Omental fat pad (tissue), 4 donors: ENCODE measurements around the gene HMX1. TPM values are rescaled to one million over a fixed set of nuclear protein-coding genes. Genes with fewer than 3 reads are reported as not detected.

Experiments
- ATAC-seq: fragments of 150-250 bp; one replicate; pipeline ENCODE4 v1.9.1; 2016; ENCODE audit warnings: mild to moderate bottlenecking, moderate library complexity; ENCODE audit not compliant: low FRiP score
- DNase-seq: peaks from one replicate; pipeline ENCODE4 v3.0.0-alpha.2; 2019; ENCODE audit warnings: low spot score
- total RNA-seq, 4 donors: library from RNA; depleted of rRNA; stranded (reverse); fragments of >200 nt; gene quantifications; one replicate each; pipeline ENCODE4 v1.1.0, GENCODE V29; 2016
- TF ChIP-seq, protein P1 (sequence below), 3 donors: fragments of 450-650 bp; IDR thresholded peaks; one replicate each; pipeline ENCODE4 v1.5.1; 2016 to 2017; ENCODE audit warnings: antibody characterized with exemption in 3 of 3, mild to moderate bottlenecking in 3 of 3, moderate library complexity in 2 of 3

Gene HMX1
- total RNA-seq, 4 donors from 2014 or later: not detected

DNA sequence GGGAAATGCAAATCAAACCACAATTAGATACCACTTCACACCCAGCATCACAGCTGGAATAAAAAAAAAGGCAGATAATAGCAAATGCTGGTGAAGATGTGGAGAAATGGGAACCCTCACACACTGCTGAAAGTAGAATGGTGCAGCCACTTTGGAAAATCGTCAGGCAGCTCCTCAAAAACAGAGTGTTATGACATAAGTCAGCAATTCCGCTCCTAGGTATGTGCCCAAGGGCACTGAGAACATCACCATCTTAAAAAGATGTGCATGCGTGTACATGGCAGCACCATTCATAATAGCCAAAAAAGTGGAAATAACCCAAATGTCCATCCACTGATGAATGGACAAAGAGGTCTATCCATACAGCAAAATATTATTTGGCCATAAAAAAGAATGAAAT, 28.0 kb downstream of the HMX1 start:
- DNase-seq (no peak), ATAC-seq (no peak)
- TF ChIP-seq, protein P1, sequence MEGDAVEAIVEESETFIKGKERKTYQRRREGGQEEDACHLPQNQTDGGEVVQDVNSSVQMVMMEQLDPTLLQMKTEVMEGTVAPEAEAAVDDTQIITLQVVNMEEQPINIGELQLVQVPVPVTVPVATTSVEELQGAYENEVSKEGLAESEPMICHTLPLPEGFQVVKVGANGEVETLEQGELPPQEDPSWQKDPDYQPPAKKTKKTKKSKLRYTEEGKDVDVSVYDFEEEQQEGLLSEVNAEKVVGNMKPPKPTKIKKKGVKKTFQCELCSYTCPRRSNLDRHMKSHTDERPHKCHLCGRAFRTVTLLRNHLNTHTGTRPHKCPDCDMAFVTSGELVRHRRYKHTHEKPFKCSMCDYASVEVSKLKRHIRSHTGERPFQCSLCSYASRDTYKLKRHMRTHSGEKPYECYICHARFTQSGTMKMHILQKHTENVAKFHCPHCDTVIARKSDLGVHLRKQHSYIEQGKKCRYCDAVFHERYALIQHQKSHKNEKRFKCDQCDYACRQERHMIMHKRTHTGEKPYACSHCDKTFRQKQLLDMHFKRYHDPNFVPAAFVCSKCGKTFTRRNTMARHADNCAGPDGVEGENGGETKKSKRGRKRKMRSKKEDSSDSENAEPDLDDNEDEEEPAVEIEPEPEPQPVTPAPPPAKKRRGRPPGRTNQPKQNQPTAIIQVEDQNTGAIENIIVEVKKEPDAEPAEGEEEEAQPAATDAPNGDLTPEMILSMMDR (IDR thresholded peaks at IDR 0.05): no peak

DNA sequence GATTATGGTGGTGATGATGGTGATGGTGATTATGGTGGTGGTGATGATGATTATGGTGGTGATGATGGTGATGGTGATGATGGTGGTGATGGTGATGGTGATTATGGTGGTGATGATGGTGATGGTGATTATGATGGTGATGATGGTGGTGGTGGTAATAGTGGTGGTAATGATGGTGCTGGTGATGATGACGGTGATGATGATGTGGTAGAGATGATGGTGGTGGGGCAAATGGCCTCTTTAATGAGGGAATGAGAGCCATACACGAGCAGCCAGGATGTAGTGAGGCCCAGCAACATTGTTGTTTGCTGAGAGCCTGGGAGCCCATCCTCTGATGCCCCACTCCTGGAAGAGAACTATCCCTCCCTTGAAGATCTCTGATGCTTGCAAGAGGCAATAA, 29.0 kb downstream of the HMX1 start:
- DNase-seq (no peak), ATAC-seq (no peak)
- TF ChIP-seq, protein P1 (IDR thresholded peaks at IDR 0.05): no peak

DNA sequence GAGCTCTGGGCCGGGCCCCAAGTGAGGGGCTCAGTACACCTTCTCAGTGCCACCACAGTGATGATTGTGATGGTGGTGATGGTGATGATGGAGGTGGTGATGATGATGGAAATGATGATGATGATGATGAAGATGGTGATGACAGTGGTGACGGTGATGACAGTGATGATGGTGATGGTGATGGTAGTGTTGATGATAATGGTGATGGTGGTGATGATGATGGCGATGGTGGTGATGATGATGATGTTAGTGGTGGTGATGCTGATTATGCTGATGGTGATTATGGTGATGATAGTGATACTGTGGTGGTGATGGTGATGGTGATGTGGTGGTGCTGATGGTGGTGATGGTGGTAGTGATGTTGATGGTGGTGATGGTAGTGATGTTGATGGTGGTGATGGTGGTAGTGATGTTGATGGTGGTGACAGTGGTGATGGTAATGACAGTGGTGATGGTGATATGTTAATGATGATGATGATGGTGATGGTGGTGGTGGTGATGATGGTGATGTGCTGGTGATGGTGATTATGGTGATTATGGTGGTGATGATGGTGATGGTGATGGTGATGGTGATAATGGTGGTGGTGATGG, 29.9 kb downstream of the HMX1 start:
- ATAC-seq (no peak), DNase-seq (no peak)
- TF ChIP-seq, protein P1 (IDR thresholded peaks at IDR 0.05): no peak

DNA sequence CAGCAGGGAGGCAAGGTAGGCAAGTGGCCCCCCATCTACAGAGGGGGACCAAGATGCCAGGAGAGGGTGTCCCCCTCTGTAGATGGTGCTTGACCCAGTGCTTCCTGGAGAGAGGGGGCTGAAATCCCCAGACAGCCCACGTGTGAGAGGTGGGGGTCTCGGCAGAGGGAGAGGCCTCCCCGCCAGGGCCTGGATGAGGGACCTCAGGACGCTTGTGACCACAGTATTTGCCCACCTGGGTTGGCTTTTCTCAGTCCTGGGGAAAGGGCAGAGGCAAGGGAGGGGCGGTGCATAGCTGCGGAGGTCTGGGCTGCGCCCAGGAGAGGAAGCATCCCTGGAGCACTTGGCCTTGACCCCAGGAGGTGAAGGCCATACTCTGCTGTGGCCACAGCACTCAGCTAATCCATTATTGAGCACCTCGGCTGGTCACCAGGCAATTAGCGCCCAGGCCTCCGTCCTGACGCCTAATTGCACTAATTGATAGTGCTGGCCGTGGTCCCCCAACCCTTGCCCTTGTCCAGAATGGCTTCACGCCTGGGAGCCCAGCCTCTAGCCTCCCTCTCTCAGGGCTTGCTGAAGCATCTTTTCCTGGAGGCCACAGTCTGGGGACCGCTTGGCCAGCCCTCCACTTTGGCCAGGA, 30.7 kb downstream of the HMX1 start:
- TF ChIP-seq, protein P1 (IDR thresholded peaks at IDR 0.05): no peak
- DNase-seq: no peak
- ATAC-seq: no peak

DNA sequence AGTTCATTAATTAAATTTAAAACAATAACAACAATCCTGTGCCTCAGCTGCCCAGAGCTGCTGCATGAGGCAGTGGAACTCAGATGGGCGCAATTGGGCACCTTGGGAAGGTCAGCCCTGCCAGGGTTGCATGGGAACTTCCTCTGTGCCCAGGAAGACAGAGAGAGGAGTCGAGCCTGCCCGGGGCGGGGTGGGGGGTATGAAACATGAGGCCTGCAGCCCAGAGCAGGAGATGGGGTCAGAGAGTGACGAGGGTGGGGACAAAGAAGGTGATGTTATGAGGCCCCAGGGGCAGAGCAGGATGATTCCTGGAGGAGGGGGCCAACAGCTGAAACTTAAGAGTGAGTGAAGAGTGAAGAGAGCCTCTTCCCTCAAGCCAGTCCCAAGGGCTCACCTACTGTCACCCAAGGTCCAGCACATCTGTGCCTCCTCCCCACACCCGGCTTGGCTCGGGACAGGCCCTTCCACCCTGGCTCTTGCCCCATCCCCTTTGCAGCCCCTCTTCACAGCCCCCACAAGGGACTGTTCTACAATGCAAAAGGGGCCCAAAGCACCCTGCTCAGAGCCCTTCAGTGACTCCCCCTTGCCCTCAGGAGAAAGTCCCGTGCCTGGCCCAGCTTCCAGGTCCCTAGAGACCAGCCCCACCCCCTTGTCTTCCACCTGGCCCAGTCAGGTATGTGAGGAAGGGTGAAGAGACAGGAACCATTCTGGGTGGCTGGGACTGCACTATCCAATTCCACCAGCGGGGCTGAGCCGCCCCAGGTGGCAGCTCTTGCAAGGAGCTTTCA, 31.4 kb downstream of the HMX1 start:
- DNase-seq: no peak
- ATAC-seq: no peak
- TF ChIP-seq, protein P1 (IDR thresholded peaks at IDR 0.05): no peak

DNA sequence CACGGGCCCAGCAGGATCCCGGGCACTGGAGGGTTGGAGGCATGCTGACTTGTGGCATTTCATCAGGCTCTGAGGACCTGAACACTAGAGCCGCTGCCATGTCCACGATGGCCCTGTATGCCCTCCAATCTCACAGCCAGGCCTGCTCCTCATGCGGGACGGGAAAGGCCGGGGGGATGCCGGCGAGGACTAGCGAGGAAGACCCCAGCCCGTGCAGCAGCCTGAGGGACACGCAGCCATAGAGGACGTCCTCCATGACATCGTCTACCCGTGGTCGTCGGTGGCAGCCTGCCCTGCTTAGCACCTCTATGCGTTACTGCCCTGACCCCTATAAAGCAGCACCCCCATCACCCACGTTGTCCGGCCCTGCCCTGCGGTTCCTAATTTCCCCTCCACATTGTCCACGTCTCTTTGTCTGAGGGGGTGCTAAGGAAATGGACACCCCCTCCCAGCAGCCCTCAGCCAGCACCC, 32.6 kb downstream of the HMX1 start:
- TF ChIP-seq, protein P1 (IDR thresholded peaks at IDR 0.05): no peak
- ATAC-seq (no peak), DNase-seq (no peak)
